Kidney (tissue), 14 donors: ENCODE measurements around the gene CXXC1. TPM values are rescaled to one million over a fixed set of nuclear protein-coding genes. Genes with fewer than 3 reads are reported as not detected.

Source experiments
- DNase-seq, 5 donors: peaks; one replicate each; pipeline ENCODE4 v3.0.0-alpha.2; 2013 to 2020
- FAIRE-seq: peaks from 2 replicates; lab custom pipeline; 2012; peaks lifted over from hg19 to GRCh38; lab: Jason Lieb, UNC
- H3K27ac ChIP-seq, 2 donors: one replicate each; pipeline ENCODE4 v1.7.0; 2013; ENCODE audit warnings: low read depth in 2 of 2, low read length in 2 of 2, inconsistent platforms in 1 of 2
- H3K27me3 ChIP-seq: one replicate; pipeline ENCODE4 v1.7.1; 2013; ENCODE audit warnings: low read length, inconsistent platforms; ENCODE audit not compliant: control insufficient read depth, insufficient read depth
- H3K36me3 ChIP-seq, 3 donors: one replicate each; pipeline versions ENCODE4 v1.7.0 to v1.7.1; 2013; ENCODE audit warnings: low read length in 3 of 3, control low read depth in 1 of 3, inconsistent platforms in 1 of 3; ENCODE audit not compliant: insufficient read depth in 3 of 3, control insufficient read depth in 2 of 3
- H3K4me1 ChIP-seq, 3 donors: one replicate each; pipeline versions ENCODE4 v1.7.0 to v1.7.1; 2013; ENCODE audit warnings: low read length in 3 of 3, inconsistent platforms in 1 of 3, low read depth in 1 of 3; ENCODE audit not compliant: control insufficient read depth in 2 of 3, insufficient read depth in 2 of 3
- H3K4me3 ChIP-seq, 3 donors: one replicate each; pipeline versions ENCODE4 v1.7.0 to v1.8.1; 2013; ENCODE audit warnings: low read length in 3 of 3, control low read depth in 1 of 3, inconsistent platforms in 1 of 3
- H3K9ac ChIP-seq, 3 donors: one replicate each; pipeline versions ENCODE4 v1.7.0 to v1.7.1; 2013; ENCODE audit warnings: low read length in 3 of 3, control low read depth in 1 of 3, inconsistent platforms in 1 of 3
- H3K9me3 ChIP-seq, 3 donors: one replicate each; pipeline versions ENCODE4 v1.7.0 to v1.7.1; 2013; ENCODE audit warnings: low read length in 3 of 3, control low read depth in 1 of 3, inconsistent platforms in 1 of 3; ENCODE audit not compliant: control insufficient read depth in 2 of 3, insufficient read depth in 1 of 3
- intact Hi-C: fragments of 100-400 bp; cut with DNase I; formaldehyde crosslinking; loops from one replicate; pipeline ENCODE4 v1.11.1; 2022
- polyA plus RNA-seq: library from polyadenylated mRNA; stranded (reverse); fragments of 350-450 nt; fragmentation: Illumina TruSeq; extraction: RNeasy Lipid Tissue Mini Kit (QIAGEN cat#74804); gene quantifications from one replicate; pipeline ENCODE4 v1.2.3, GENCODE V29; 2014; ENCODE audit warnings: low read depth, low replicate concordance; ENCODE audit not compliant: insufficient read depth
- total RNA-seq: library from RNA; stranded (reverse); fragmentation: NEBNext Ultra II Directional; extraction: Animal tissue kit (Norgen Biotek cat#: 25700); gene quantifications from one replicate; pipeline ENCODE4 v1.2.1, GENCODE V29; 2021
- TF ChIP-seq, protein P1 (sequence below): IDR thresholded peaks from 3 replicates; pipeline ENCODE4 v1.5.1; 2012; ENCODE audit warnings: mild to moderate bottlenecking, moderate library complexity, borderline replicate concordance; ENCODE audit not compliant: insufficient read depth; ENCODE audit errors: extremely low read depth
- donor health status: control.
- donor health status: control.
- donor health status: control.
- donor health status: control.
- donor health status: control.
- donor health status: DM: yes; HTN: yes; CAD: no.
- donor health status: Normal renal cell carcinoma (clear cell type).

Gene CXXC1
- total and polyA plus RNA-seq, 2 donors from 2014 or later = 39.0 to 88.7 TPM

- Histone ChIP-seq H3K4me1 (no peaks in the 10 kb centered on the region), H3K9me3 (peaks cover 0 to 2% (median 0%) of the 10 kb centered on the region in 3 donors), H3K27me3 (no peaks in the 10 kb centered on the region), H3K9ac (no peak overlapping the region), H3K4me3 (no peak overlapping the region), H3K36me3 (no peaks in the 10 kb centered on the region), H3K27ac (no peak overlapping the region)
- FAIRE-seq = no peak
- intact Hi-C loops = no loop called here
- no peak for DNase-seq
- TF ChIP-seq, protein P1, sequence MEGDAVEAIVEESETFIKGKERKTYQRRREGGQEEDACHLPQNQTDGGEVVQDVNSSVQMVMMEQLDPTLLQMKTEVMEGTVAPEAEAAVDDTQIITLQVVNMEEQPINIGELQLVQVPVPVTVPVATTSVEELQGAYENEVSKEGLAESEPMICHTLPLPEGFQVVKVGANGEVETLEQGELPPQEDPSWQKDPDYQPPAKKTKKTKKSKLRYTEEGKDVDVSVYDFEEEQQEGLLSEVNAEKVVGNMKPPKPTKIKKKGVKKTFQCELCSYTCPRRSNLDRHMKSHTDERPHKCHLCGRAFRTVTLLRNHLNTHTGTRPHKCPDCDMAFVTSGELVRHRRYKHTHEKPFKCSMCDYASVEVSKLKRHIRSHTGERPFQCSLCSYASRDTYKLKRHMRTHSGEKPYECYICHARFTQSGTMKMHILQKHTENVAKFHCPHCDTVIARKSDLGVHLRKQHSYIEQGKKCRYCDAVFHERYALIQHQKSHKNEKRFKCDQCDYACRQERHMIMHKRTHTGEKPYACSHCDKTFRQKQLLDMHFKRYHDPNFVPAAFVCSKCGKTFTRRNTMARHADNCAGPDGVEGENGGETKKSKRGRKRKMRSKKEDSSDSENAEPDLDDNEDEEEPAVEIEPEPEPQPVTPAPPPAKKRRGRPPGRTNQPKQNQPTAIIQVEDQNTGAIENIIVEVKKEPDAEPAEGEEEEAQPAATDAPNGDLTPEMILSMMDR = no peak
Measured at GRCh38 chr18:50301074-50301473, 13.6 kb upstream of the CXXC1 start.

DNA sequence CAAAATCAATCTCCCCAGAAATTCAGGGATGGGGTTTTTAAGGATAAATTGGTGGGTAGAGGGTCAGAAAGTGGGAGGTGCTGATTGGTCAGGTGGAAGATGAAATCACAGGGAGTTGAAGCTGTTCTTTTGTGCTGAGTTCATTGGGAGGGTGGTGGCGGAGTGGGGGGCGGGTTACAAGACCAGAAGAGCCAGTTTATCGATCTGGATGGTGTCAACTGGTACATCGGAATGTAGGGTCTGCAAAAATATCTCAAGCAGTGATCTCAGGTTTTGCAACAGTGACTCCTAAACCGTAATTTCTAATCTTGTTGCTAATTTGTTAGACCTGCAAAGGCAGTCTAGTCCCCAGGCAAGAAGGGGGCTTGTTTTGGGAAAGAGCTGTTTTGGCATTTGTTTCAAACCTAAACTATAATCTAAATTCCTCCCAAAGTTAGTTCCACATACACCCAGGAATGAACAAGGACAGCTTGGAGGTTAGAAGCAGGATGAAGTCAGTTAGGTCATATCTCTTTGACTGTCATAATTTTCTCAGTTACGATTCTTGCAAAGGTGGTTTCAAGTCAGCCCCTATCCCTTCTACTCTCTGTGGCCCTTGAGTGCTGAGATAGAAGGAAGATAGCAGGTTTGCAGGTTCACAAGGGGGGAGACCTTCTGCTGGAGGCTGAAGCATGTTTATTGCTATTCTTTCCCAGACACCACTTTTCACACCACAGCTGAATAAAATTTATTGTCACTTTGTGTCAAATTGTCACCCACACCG is 12.3 kb upstream of the CXXC1 start:
- FAIRE-seq (no peak), DNase-seq (no peak)
- H3K36me3 ChIP-seq = no peaks in the 10 kb centered on the region
- no peaks in the 10 kb centered on the region for H3K27me3 ChIP-seq
- no peaks in the 10 kb centered on the region for H3K9me3 ChIP-seq
- no peak overlapping the region for H3K9ac ChIP-seq
- no peak overlapping the region for H3K4me3 ChIP-seq
- no peaks in the 10 kb centered on the region for H3K4me1 ChIP-seq
- no peak overlapping the region for H3K27ac ChIP-seq
- intact Hi-C loops = no loop called here
- TF ChIP-seq, protein P1 = no peak

DNA sequence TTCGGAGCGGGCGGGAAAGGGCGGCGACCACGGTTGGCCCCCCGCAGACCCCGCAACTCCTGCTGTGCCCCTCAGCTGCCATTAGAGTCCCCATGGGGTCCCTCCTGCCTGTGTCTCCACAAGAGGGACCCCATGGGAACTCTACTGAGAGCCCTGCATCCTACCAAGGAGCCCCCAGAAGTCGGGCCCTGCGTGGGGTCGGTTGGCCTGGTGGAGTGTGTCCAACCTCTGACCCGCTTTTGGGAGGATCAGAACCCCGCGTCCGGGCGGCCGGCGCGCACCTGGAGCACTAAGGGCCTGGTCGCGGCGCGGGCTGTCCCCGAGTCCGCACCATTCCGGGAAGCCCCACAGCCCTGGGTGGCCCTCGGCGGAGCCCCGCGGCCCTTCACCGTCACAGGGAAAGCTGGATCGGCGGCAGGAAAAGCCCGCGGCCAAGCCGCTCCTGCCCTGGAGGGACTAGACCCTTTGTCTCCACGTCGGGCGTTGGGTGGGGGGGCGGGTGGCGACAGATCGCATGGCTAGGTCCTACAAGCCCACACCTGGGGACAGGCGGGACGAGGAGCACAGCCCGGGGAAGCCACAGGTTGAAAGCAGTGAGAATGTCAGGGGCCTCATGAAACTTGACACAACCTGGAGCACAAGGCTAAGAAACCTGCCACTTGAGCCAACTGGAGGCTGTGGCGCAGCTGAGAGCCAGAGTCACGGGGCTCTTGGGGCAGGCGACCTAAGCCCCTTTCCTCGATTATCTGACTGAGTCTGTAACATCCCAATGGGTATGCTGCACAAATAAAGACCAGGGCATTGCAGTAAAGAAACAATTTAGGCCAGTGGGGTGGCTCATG is 11.2 kb upstream of the CXXC1 start:
- DNase-seq (peak in 1 of 5 donors; percentile 74), FAIRE-seq (no peak)
- no peak overlapping the region for H3K27ac ChIP-seq
- no peaks in the 10 kb centered on the region for H3K4me1 ChIP-seq
- peak overlapping the region in 2 of 3 donors; percentile 73 to 77 for H3K4me3 ChIP-seq
- H3K27me3 ChIP-seq = no peaks in the 10 kb centered on the region
- H3K9ac ChIP-seq = peak overlapping the region in 1 of 3 donors; percentile 35
- H3K9me3 ChIP-seq = no peaks in the 10 kb centered on the region
- intact Hi-C loops = no loop called here
- H3K36me3 ChIP-seq = no peaks in the 10 kb centered on the region
- TF ChIP-seq, protein P1 = no peak
